HCT116 (cell line): ENCODE data around the gene PAQR7. TPM values are rescaled to one million over a fixed set of nuclear protein-coding genes. Genes with fewer than 3 reads are reported as not detected.

Source experiments
- microRNA-seq: library from miRNA; unstranded; fragments of <30 nt; microRNA quantifications from one replicate; pipeline ENCODE4, GENCODE V29; 2016; ENCODE audit warnings: borderline number of aligned reads
- total RNA-seq: library from RNA; stranded (reverse); gene quantifications from one replicate; pipeline ENCODE4 v1.2.1, GENCODE V29; 2021; ENCODE audit not compliant: unreplicated experiment

Gene PAQR7
- total RNA-seq, 1 experiment from 2014 or later: 13.1 TPM

Small RNA genes lying within 50 kb of the gene (microRNA-seq; reads per million reads assigned to microRNA genes)
- not detected for gene MIR3917

Other genes with a start within 250 kb of the PAQR7 start
- 85.1 TPM for gene SELENON, start 75.5 kb downstream of the PAQR7 start, total RNA-seq
- gene MTFR1L, start 55.8 kb downstream of the PAQR7 start, total RNA-seq: 35.8 TPM
- 12.1 TPM for gene AUNIP, start 16.3 kb downstream of the PAQR7 start, total RNA-seq
- gene STMN1, start 30.7 kb upstream of the PAQR7 start, total RNA-seq: 368 TPM
- 13.0 TPM for gene PAFAH2, start 122.4 kb upstream of the PAQR7 start, total RNA-seq
- gene EXTL1, start 146.1 kb upstream of the PAQR7 start, total RNA-seq: 0.15 TPM
- not detected for gene SLC30A2, start 170.4 kb upstream of the PAQR7 start, total RNA-seq
- not detected for gene TRIM63, start 191.9 kb upstream of the PAQR7 start, total RNA-seq
- gene PDIK1L, start 236.1 kb upstream of the PAQR7 start, total RNA-seq: 8.8 TPM